Activated naive CD8-positive, alpha-beta T cell treated with anti-CD3 and anti-CD28 coated beads, Interleukin-2, amount 50 U/mL, for 16 hours (primary cell): ENCODE measurements around the gene SRP19.
"Not testable (repeated sequence)": the region's sequence is repeated elsewhere in the genome, so short reads cannot be mapped to it uniquely, and the experiment has no call there.

Experiments
- DNase-seq: peaks from one replicate; pipeline ENCODE4 v3.0.0-alpha.2; 2020; ENCODE audit warnings: low read depth, low spot score

Gene SRP19

GRCh38 chr5:112860929-112861637 is at the start of gene SRP19:
TSS of gene SRP19 (plus strand) at chr5:112861287. CDS start at chr5:112861377, 90 bp downstream.
- peak; percentile 73 for DNase-seq

GRCh38 chr5:112812549-112812948 is 48.5 kb upstream of the SRP19 start:
- DNase-seq: no peak

GRCh38 chr5:112820246-112820645 is 40.8 kb upstream of the SRP19 start:
- DNase-seq: no peak

DNA sequence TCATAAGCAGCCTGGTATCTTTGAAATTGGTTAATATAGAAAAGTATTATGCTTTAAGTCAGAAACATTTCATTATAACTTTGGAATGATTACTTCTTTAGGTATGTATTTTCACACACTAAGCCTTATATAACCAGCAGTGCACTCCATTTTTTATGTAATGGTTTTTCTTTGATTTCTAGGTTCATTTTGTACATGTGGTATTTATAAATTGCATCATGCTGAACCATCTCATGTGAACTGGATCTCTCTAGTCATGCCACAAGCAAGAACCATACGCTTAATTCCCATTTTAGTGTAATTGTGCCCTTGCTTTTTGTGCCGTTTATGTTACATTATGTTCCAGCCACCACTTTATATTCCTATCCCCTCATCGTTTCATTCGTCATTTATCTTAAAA is 38.6 kb upstream of the SRP19 start:
- DNase-seq: no peak

DNA sequence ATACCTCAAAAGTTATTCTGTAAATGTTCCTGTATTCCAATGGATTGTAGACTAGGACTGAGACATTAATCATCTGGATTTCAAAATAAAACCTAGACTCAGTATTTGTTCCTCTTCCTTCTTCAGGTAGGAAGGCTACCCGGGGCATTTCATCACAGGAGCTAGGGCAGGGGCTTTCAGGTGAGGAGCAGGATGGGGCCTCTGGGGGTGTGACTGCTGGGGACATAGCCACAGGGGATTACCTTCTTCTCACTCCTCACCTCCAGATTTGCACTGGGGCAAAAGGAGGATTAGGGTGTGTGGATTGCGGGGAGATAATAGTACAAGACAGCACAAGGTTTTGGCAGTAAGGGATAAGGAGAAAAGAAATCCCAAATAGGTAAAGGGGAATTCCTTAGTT is 37.9 kb upstream of the SRP19 start:
- no peak for DNase-seq

DNA sequence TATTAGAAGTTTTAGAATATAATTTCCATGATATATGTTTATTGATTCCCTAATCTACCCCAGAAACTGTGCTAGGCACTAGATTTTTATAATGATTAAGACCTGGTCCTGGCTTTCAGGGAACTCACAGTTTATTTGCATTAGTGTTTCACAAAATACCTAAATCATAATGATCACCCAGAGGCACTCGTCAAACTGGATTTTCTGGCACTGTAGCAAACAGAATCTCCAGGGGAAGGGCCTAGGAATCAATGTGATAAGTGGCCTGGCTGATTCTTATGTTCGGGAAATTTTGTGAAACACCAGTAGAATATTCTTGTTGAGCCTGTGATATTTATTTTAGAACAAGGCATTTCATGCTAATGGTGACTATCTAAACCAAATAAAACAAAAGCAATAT is 37.4 kb upstream of the SRP19 start:
- DNase-seq: no peak

- no peak for DNase-seq
Measured at GRCh38 chr5:112824197-112824596, 36.9 kb upstream of the SRP19 start.

DNA sequence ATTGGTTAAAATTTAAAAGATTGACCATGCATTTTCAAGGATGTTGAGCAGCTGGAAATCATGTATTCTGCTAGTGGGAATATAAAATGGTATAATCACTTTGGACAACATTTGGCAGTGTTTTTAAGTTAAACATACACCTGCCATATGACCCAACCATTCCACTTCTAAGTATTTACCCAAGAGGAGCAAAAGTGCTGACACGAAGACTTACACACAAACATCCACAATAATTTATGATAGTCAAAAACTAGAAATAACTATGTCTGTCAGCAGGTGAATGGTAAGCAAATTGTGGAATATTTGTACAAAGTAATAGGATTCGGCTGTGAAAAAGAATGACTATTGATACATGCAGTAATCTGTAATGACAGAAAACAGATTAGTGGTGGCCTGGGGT is 30.7 kb upstream of the SRP19 start:
- DNase-seq: no peak

- DNase-seq: no peak
Measured at GRCh38 chr5:112833971-112834370, 27.1 kb upstream of the SRP19 start.

DNA sequence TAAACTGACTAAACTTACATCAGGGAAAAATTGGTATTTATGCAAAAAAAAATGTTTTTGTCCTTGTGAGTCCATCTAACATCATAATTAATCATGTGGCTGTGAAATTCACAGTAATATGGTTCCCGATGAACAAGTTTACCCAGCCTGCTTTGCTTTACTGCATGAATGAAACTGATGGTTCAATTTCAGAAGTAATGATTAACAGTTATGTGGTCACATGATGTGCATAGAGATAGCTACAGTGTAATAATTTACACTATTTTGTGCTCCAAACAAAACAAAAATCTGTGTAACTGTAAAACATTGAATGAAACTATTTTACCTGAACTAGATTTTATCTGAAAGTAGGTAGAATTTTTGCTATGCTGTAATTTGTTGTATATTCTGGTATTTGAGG is 16.6 kb upstream of the SRP19 start:
- DNase-seq: no peak

DNA sequence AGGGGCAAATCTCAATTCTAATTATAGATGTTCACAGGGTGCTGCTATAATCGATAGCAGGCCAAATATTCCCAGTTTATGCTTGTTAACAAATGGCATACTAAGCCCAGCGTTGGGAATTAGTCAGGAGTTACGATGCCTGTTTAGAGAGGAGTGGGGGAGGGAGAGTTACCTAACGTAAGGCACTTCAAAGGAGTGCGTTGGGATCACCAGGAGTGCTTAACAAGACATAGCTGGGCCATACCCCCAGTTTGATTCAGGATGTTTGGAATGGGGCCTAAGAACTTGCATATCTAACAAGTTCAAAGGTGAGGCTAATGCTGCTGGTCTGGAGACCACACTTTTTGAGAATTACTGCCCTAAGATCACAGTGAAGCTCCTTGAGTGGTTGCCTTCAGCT is 14.5 kb upstream of the SRP19 start:
- no peak for DNase-seq

DNA sequence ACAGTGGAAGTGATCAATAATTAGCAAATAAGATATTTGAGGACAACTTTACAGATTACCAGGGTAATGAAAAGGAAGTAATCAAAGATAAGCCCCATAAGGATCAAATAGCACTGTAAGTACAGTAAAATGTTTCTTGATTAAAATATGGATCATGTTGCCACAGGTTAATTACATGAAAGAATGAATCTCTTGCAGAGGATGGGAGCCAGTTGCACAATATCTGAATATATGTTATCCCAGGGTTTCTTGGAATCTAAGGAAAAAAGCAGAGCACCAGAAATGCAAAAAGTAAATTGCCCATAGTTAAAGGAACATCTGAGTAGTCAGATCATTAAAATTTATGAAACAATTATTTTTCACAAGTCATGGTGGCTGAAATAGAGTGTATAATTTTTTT is 13.8 kb upstream of the SRP19 start:
- no peak for DNase-seq

- no peak for DNase-seq
Measured at GRCh38 chr5:112848116-112848811, 12.8 kb upstream of the SRP19 start.

GRCh38 chr5:112849912-112850311 is 11.2 kb upstream of the SRP19 start:
- no peak for DNase-seq

- no peak for DNase-seq
Measured at GRCh38 chr5:112854651-112855050, 6.4 kb upstream of the SRP19 start.

DNA sequence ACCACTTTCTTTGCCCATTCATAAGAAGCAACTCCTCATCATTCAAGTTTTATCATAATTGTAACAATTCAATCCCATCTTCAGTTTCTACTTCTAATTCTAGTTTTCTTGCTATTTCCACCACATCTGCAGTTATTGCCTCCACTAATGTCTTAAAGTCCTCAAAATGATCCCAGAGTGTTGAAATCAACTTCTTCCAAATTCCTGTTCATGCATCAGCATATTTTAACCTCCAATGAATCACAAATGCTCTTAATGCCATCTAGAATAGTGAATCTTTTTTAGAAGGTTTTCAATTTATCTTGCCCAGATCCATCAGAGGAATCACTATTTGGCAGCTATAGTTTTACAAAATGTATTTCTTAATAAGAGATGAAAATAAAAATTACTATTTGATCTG is 3.2 kb upstream of the SRP19 start:
- no peak for DNase-seq

DNA sequence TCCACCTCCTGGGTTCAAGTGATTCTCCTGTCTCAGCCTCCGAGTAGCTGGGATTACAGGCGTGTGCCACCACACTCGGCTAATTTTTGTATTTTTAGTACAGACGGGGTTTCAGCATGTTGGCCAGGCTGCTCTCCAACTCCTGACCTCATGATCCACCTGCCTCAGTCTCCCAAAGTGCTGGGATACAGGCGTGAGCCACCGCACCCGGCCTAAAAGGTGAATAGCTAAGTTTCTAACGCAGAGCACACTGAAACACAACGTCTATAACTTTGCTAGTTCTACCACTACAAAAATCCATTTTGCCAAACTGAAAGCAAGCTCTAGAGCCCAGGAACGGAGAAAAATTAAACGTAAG is 537 bp upstream of the SRP19 start:
- not testable (repeated sequence) for DNase-seq

DNA sequence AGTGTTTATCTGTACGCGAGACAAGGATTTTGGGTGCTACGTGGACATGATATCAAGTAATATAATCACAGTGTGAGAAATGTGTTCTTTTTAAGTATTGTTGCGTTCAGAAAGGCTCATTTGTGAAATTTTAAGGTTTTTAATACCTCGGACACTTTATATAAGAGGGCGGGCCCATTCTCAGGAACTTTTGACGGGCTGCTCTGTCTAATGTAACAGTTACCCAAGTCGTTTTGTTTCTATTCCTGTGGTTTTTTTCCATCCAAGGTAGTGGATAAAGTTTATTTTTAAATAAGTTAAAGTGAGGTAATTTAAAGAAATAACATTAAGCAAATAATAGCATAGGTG is 525 bp downstream of the SRP19 start:
- DNase-seq: no peak

GRCh38 chr5:112862085-112862484 is 998 bp downstream of the SRP19 start:
- DNase-seq: no peak

DNA sequence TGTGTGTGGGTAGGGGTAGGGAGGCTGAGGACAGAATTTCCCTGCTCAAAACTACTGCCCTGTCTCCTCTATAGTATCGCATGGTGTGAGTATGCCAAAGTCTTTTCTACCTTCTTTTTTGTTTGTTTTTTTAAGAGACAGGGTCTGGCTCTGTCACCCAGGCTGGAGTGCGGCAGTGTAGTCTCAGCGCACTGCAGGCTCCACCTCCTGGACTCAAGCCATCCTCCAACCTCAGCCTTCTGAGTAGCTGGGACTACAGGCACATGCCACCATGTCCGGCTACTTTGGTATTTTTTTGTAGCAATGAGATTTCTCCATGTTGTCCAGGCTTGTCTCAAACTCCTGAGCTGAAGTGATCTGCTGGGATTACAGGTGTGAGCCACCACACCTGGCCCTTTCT is 2.5 kb downstream of the SRP19 start:
- no peak for DNase-seq

- DNase-seq: no peak
Measured at GRCh38 chr5:112865128-112865527, 4.0 kb downstream of the SRP19 start.

DNA sequence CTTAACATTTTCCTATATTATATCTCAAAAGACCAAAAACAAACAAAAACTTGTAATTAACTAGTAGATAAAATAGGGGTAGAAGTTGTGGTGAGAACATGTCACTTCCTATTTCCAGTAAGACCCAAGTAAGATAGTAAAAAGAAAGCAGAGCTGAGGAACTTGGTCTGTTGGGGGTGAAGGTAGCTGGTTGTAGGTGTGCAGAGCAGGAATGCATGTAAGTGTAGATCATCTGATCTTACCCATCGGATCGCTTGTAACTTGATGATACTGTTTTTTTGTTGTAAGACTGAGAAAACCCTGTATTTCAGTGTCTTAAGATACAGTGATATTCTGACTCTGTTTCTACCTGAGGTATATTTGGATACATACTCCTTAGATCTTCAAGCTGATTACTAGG is 5.7 kb downstream of the SRP19 start:
- DNase-seq: no peak

GRCh38 chr5:112867411-112867810 is 6.3 kb downstream of the SRP19 start:
- DNase-seq: no peak

DNA sequence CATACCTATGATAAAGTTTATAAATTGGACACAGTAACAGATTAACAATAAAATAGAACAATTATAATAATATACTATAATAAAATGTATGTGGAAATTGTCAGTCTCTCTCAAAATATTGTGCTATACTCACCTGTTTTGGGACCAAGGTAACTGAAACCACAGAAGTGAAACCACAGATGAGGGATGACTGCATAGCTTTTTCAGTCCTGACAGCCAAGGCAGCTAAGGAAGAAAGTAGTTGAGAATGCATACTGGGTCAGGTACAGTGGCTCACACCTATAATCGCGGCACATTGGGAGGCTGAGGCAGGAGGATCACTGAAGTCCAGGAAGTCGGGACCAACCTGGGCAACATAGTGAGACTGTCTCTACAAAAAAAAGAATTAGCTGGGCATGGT is 8.9 kb downstream of the SRP19 start:
- DNase-seq: no peak
